Common myeloid progenitor, CD34-positive (primary cell): ENCODE results near the gene MAP4K1. TPM values are rescaled to one million over a fixed set of nuclear protein-coding genes. Genes with fewer than 3 reads are reported as not detected.
A peak's percentile ranks its signal among the peaks of the same experiment; 100 is the strongest.

Source experiments
- CTCF ChIA-PET: fragments of 350-600 bp; sonication (Branson Sonifier 250); formaldehyde crosslinking; loops from one replicate; lab custom pipeline; 2021; ENCODE audit warnings: antibody characterized with exemption; lab: Charles Lee
- POLR2A ChIA-PET: fragments of 350-600 bp; sonication (Branson Sonifier 250); formaldehyde crosslinking; loops from one replicate; lab custom pipeline; 2021; ENCODE audit warnings: antibody characterized with exemption; lab: Charles Lee
- DNase-seq, 3 donors: peaks; one replicate each; pipeline versions ENCODE4 v3.0.0 to v3.0.0-alpha.2; 2013
- H3K27ac ChIP-seq, 2 experiments: 1 replicate in 1 of 2; 2 replicates in 1 of 2; pipeline ENCODE4 v1.7.0; 2013; ENCODE audit warnings: inconsistent platforms in 2 of 2, low read length in 2 of 2, mild to moderate bottlenecking in 2 of 2, low read depth in 1 of 2, moderate library complexity in 1 of 2; ENCODE audit not compliant: severe bottlenecking in 2 of 2, insufficient read depth in 1 of 2, poor library complexity in 1 of 2
- H3K27me3 ChIP-seq, 5 experiments: replicated peaks in 2 of 5; 1 replicate in 3 of 5; 2 replicates in 2 of 5; pipeline versions ENCODE4 v1.6.1 to v1.7.0; 2013; ENCODE audit warnings: low read length in 4 of 5, mild to moderate bottlenecking in 2 of 5, moderate library complexity in 2 of 5, inconsistent platforms in 1 of 5; ENCODE audit not compliant: insufficient read depth in 5 of 5, control insufficient read depth in 4 of 5
- H3K36me3 ChIP-seq, 4 experiments: 1 replicate in 2 of 4; 2 replicates in 2 of 4; pipeline versions ENCODE4 v1.6.1 to v1.7.0; 2013; ENCODE audit warnings: low read length in 3 of 4, control low read depth in 1 of 4, mild to moderate bottlenecking in 1 of 4; ENCODE audit not compliant: control insufficient read depth in 4 of 4, insufficient read depth in 4 of 4
- H3K4me1 ChIP-seq, 4 experiments: 1 replicate in 3 of 4; 2 replicates in 1 of 4; pipeline versions ENCODE4 v1.6.1 to v1.7.1; 2013; ENCODE audit warnings: low read length in 3 of 4, mild to moderate bottlenecking in 3 of 4, control low read depth in 1 of 4, inconsistent platforms in 1 of 4, moderate library complexity in 1 of 4; ENCODE audit not compliant: control insufficient read depth in 4 of 4, insufficient read depth in 4 of 4; ENCODE audit errors: control extremely low read depth in 1 of 4
- H3K4me3 ChIP-seq, 7 experiments: 1 replicate in 4 of 7; 2 replicates in 3 of 7; pipeline versions ENCODE4 v1.5.1 to v1.7.0; 2013; ENCODE audit warnings: mild to moderate bottlenecking in 7 of 7, low read length in 6 of 7, moderate library complexity in 6 of 7, inconsistent platforms in 2 of 7, low read depth in 2 of 7, control low read depth in 1 of 7; ENCODE audit not compliant: insufficient read depth in 4 of 7, control insufficient read depth in 1 of 7; ENCODE audit errors: extremely low read depth in 1 of 7
- H3K9me3 ChIP-seq, 5 experiments: 1 replicate in 4 of 5; 2 replicates in 1 of 5; pipeline versions ENCODE4 v1.6.1 to v1.7.1; 2013; ENCODE audit warnings: low read length in 4 of 5, mild to moderate bottlenecking in 2 of 5, inconsistent platforms in 1 of 5, low read depth in 1 of 5, moderate library complexity in 1 of 5; ENCODE audit not compliant: control insufficient read depth in 4 of 5, insufficient read depth in 2 of 5; ENCODE audit errors: control extremely low read depth in 1 of 5
- WGBS: methylation state at CpG from one replicate; pipeline ENCODE4 v1.1.5; 2013; ENCODE audit not compliant: insufficient coverage; 5-methylcytosine and 5-hydroxymethylcytosine counted together
- polyA plus RNA-seq: library from polyadenylated mRNA; unstranded; fragments of 120-200 nt; gene quantifications from one replicate; pipeline ENCODE4 v1.2.1, GENCODE V29; 2013

MAP4K1 gene
- polyA plus RNA-seq: 70.7 TPM

GRCh38 chr19:38617764-38618589 is at the start of gene MAP4K1:
Gene MAP4K1, minus strand, starts transcription at chr19:38617953. Its CDS starts 58 bp downstream, at chr19:38617895.
- peaks cover 2 to 38% (median 22%) of the 10 kb centered on the region in 4 experiments for H3K36me3 ChIP-seq
- CTCF ChIA-PET: interaction anchor here (0.9 to 6.6 kb wide), 6 partner anchors 10 to 215 kb away, joined by 3 to 31 read pairs (median 4); partner anchors contain the start of gene FAM98C
- peaks cover 2 to 36% (median 25%) of the 10 kb centered on the region in 4 experiments for H3K4me1 ChIP-seq
- peak; percentile 27 to 62 (median 54) for DNase-seq
- 8% methylated on average over 12 of the region's 28 CpGs for WGBS
- peak within 1 kb of the TSS; percentile 85 to 98 (median 96) for H3K4me3 ChIP-seq
- no peaks in the 10 kb centered on the region for H3K9me3 ChIP-seq
- H3K27ac ChIP-seq: peak within 1 kb of the TSS in 1 of 2 experiments; percentile 74
- H3K27me3 ChIP-seq: no peaks in the 10 kb centered on the region
- POLR2A ChIA-PET: interaction anchor here (0.6 kb wide), 1 partner anchor 88 kb away, joined by 3 read pairs; no protein-coding TSS in a partner anchor

DNA sequence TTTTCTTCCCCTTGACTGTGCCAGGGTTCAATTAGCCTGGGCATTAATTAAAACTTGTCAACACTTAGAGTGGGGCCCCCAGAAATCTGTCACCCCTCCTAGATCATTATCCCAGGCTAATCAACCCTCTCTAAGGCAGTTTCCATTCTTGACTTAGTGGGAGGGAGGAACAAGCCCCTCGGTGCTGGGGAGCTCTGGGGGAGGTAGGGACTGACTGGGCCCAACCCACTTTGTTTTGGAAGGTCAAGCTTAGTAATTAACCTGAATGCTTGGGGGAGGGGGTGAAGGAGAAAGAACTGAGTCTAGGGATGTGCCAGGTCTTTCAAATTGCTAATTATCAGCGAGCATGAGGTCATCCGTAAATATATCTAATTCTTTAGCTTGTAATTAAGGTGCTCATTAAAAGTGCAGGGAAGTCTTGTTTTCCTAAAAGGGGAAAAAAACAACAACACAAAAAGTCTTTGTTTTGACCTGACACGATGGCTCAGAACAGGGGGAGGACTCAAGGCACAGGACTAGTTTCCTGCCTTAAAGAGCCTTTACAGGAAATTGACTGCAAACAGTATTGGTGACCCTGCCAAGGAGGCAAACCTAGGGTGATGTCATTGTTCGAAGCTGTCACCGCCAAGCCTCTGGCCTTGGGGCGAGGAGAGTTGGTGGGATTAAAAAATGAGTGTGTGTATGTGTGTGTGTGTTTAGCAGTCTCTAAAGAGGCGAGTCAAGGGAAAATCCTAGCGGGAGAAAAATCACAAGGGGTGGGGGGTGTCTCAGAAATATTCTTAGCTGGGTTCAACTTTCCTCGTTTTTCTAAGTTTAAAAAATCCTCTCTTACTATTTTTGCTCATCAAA is 49.1 kb upstream of the MAP4K1 start:
- no peaks in the 10 kb centered on the region for H3K9me3 ChIP-seq
- POLR2A ChIA-PET: interaction anchor here (0.5 to 1.6 kb wide), 3 partner anchors 10 to 19 kb away, joined by 4 read pairs; no protein-coding TSS in a partner anchor
- DNase-seq: peak; percentile 34 to 76 (median 63)
- CTCF ChIA-PET: interaction anchor here (1.0 to 4.2 kb wide), 4 partner anchors 14 to 23 kb away, joined by 3 to 22 read pairs (median 4); no protein-coding TSS in a partner anchor
- peaks cover 0 to 21% (median 0%) of the 10 kb centered on the region in 4 experiments for H3K36me3 ChIP-seq
- 41% methylated on average over 6 of the region's 10 CpGs for WGBS
- peak overlapping the region; percentile 60 to 79 for H3K27ac ChIP-seq
- H3K4me1 ChIP-seq: peaks cover 45 to 97% (median 94%) of the 10 kb centered on the region in 4 experiments
- peak overlapping the region in 3 of 7 experiments; percentile 24 to 40 (median 27) for H3K4me3 ChIP-seq
- H3K27me3 ChIP-seq: no peaks in the 10 kb centered on the region

- ChIA-PET POLR2A (interaction anchor here (1.6 kb wide), 1 partner anchor 20 kb away, joined by 4 read pairs; no protein-coding TSS in a partner anchor), CTCF (interaction anchor here (1.0 to 4.2 kb wide), 5 partner anchors 13 to 22 kb away, joined by 3 to 22 read pairs (median 5); no protein-coding TSS in a partner anchor)
- Histone ChIP-seq H3K27ac (peak overlapping the region; percentile 60 to 79), H3K36me3 (peaks cover 0 to 22% (median 0%) of the 10 kb centered on the region in 4 experiments), H3K4me3 (peak overlapping the region in 2 of 7 experiments; percentile 8 to 25), H3K9me3 (no peaks in the 10 kb centered on the region), H3K4me1 (peaks cover 44 to 91% (median 87%) of the 10 kb centered on the region in 4 experiments), H3K27me3 (no peaks in the 10 kb centered on the region)
- DNase-seq: no peak
- 72% methylated on average over 12 of the region's 19 CpGs for WGBS
Measured at GRCh38 chr19:38665950-38666662, 48.4 kb upstream of the MAP4K1 start.

DNA sequence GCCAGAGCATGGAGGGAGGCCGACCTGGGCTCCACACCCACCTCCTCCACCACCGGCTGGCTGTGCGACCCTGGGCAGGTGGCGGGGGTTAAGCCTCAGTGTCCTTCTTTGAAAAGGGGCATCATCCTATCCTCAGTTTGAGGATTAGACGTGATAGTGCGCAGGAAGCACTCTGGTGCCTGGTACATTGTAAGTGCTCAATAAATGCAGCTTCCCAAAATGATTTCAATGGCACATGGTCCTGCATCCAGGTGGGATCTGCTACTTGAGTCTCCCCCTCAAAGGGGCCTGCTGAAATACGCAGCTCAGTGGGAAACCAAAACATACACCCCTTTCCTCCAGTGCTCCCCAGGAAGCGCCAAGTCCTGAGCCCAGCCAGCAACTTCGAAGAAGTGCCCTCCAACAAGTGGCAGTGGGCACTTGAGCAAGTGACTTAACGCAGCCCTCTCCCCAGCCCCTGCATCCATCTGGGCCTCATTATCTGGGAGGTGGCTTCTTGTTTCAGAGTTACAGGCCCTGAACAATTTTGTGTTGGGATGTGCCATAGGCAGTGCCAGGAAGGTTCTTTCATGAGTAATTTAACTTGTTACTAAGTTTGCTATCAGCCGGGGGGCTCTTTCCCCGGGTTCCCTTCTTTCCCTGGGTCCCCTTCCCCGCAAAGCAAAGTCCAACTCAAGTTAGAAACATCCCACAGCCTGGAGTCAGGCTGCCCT is 47.6 kb upstream of the MAP4K1 start:
- H3K4me1 ChIP-seq: peaks cover 39 to 83% (median 80%) of the 10 kb centered on the region in 4 experiments
- H3K9me3 ChIP-seq: no peaks in the 10 kb centered on the region
- H3K27ac ChIP-seq: peak overlapping the region; percentile 42 to 51
- H3K36me3 ChIP-seq: peaks cover 0 to 29% (median 0%) of the 10 kb centered on the region in 4 experiments
- CTCF ChIA-PET: interaction anchor here (0.9 to 4.2 kb wide), 7 partner anchors 13 to 57 kb away, joined by 3 to 22 read pairs (median 5); no protein-coding TSS in a partner anchor
- DNase-seq: no peak
- POLR2A ChIA-PET: interaction anchor here (0.7 kb wide), 1 partner anchor 24 kb away, joined by 3 read pairs; no protein-coding TSS in a partner anchor
- H3K4me3 ChIP-seq: peak overlapping the region in 2 of 7 experiments; percentile 42 to 52
- no peaks in the 10 kb centered on the region for H3K27me3 ChIP-seq
- WGBS: 69% methylated on average over 11 of the region's 13 CpGs

DNA sequence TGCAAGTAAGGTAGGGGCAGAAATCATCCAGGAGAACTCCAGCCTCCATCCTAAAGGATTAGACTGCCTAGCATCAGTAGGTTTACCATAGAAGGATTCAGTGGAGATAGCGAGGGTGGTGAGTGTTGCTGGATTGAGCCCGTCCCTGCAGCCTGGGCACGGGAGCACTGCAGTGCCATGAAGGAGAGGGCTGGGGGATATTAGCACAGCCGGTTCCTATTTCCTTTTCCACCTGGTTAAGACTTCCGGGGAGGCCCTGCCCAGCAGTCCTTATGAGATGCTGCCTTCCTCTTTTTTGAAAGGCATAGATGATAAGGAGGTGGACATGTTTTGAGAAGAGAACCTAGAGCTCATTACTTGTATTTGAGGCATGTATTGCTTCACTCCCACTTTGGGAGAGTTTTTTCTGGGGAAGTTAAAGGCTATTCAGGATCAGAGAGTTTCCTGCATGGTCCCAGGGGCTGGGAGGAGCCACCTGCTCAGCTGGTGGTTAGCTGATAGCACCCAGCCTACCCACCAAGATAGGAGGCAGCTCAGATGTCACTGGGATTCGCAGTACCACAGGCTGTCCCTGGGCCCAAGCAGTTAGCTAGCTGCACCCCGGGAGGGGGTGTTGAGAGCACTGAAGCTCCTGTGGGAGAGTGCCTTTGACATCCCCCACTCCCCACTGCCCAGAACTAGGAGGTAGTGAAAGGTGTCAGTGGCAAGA is 46.9 kb upstream of the MAP4K1 start:
- Histone ChIP-seq H3K4me1 (peaks cover 33 to 76% (median 73%) of the 10 kb centered on the region in 4 experiments), H3K4me3 (peak overlapping the region in 2 of 7 experiments; percentile 1 to 52), H3K36me3 (peaks cover 0 to 29% (median 0%) of the 10 kb centered on the region in 4 experiments), H3K27me3 (no peaks in the 10 kb centered on the region), H3K27ac (peak overlapping the region in 1 of 2 experiments; percentile 51), H3K9me3 (no peaks in the 10 kb centered on the region)
- POLR2A ChIA-PET: interaction anchor here (0.7 kb wide), 1 partner anchor 25 kb away, joined by 3 read pairs; no protein-coding TSS in a partner anchor
- CTCF ChIA-PET: interaction anchor here (0.9 to 4.2 kb wide), 6 partner anchors 14 to 58 kb away, joined by 3 to 22 read pairs (median 6); no protein-coding TSS in a partner anchor
- DNase-seq: peak in 2 of 3 donors; percentile 66 to 79
- 21% methylated on average over 6 of the region's 7 CpGs for WGBS
